ENCODE data around the gene EFNA5. TPM values are rescaled to one million over a fixed set of nuclear protein-coding genes. Genes with fewer than 3 reads are reported as not detected.
A peak's percentile ranks its signal among the peaks of the same experiment; 100 is the strongest.

EFNA5 gene
- total and polyA plus RNA-seq, 2 of the 13 experiments (the other 11 are each of a cell fraction or from before 2014, with no cell fraction given) = not detected

DNA sequence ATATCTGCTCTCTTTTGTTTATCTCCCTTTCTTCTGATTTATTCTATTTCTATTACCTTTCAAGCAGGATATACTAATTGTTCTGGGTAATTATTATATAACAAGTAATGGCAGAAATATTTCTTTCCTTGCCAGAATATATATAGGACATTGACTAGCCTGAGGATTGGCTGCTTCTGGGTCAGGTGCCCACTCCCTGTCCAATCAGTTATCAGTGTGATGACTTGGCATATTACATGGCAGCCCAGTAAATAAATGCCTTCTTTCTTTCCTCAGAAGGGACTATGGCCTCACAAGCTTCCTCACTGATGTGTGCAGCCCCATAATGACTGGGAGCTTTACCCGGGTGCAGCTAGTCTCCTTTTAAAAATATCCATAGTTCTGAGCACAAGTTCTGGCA lies 301.1 kb downstream of the EFNA5 start:
- Histone ChIP-seq H3K4me1 (ENCODE audit: insufficient read depth, low read length) (no peaks in the 10 kb centered on the region), H3K4me3 (replicated peaks in 1 of 3; ENCODE audit: insufficient read depth in 1 of 3, low read depth in 2 of 3, low read length in 3 of 3) (no peak overlapping the region), H3K36me3 (replicated peaks in 1 of 2; ENCODE audit: control insufficient read depth in 1 of 2, insufficient read depth in 2 of 2, low read length in 2 of 2) (no peaks in the 10 kb centered on the region), H3K9me3 (ENCODE audit: low read length) (no peaks in the 10 kb centered on the region), H3K27ac (ENCODE audit: extremely low read length, insufficient read depth, low read length) (no peak overlapping the region), H3K27me3 (ENCODE audit: control insufficient read depth in 1 of 2, insufficient read depth in 2 of 2, low read length in 2 of 2) (no peaks in the 10 kb centered on the region), H4K20me1 (ENCODE audit: insufficient read depth, low read length) (no peaks in the 10 kb centered on the region), H3K79me2 (ENCODE audit: insufficient read depth, low read length) (no peaks in the 10 kb centered on the region), H2AFZ (ENCODE audit: low read length) (no peak overlapping the region), H3K4me2 (ENCODE audit: low read depth, low read length) (no peak overlapping the region), H3K9ac (ENCODE audit: insufficient read depth, low read depth, low read length) (no peak overlapping the region)
- DNase-seq (ENCODE audit: low spot score) (no peak), ATAC-seq (no peak), FAIRE-seq (no peak)
- intact Hi-C loops (cut with micrococcal nuclease; ENCODE audit: unreplicated experiment) = no loop called here
- TF ChIP-seq MAFK (conservative IDR thresholded peaks at IDR 0.05 in 1 of 2, IDR thresholded peaks at IDR 0.05 in 1 of 2; ENCODE audit: low read length in 2 of 2) = peak; percentile 36 to 45; a peak in 2 of 4 replicates
- TF ChIP-seq, protein P1, sequence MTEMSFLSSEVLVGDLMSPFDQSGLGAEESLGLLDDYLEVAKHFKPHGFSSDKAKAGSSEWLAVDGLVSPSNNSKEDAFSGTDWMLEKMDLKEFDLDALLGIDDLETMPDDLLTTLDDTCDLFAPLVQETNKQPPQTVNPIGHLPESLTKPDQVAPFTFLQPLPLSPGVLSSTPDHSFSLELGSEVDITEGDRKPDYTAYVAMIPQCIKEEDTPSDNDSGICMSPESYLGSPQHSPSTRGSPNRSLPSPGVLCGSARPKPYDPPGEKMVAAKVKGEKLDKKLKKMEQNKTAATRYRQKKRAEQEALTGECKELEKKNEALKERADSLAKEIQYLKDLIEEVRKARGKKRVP (CRISPR knock-in tag; IDR thresholded peaks at IDR 0.05) = no peak
- TF ChIP-seq MAFF (IDR thresholded peaks at IDR 0.05; ENCODE audit: low read depth, low read length) = 0 out of 2 replicates have a peak, but pooled peaks have one; percentile 6
- ChIA-PET POLR2A (no interaction called here), CTCF (ENCODE audit: low intra/inter-chr PET ratio, low total read pairs) (no interaction called here)
- BruUV-seq (replicated peaks) = no TSS peak
- 0% methylated on average over 1 of the region's 1 CpG for WGBS (ENCODE audit: low lambda C conversion rate)
- in situ Hi-C loops (cut with HindIII; ENCODE audit: extremely low pct_ligation_motif_present, low pct_unique_long_range_greater_than_20kb) = no loop called here

DNA sequence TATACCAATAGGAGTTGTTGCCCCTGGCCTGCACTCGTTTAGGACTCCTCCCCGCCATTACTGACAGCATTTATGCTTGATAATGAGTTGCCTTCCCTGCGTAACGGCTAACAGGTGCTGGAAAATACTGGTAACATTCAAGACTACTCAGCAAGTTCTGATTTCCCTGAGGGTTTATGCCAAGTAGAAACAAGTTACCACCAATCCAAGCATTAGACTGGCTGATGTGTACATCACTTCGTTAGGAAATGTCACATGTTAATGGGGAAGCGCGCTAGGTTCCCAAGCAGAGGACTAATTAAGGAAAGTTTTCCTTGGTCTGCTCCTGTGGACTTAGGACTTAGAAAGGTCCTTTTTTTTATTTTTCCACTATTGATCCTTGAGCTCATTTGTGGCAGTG lies 302.1 kb downstream of the EFNA5 start:
- BruUV-seq (replicated peaks) = no TSS peak
- H3K9ac ChIP-seq (ENCODE audit: insufficient read depth, low read depth, low read length) = no peak overlapping the region
- DNase-seq (ENCODE audit: low spot score) (no peak), FAIRE-seq (no peak), ATAC-seq (no peak)
- H2AFZ ChIP-seq (ENCODE audit: low read length) = no peak overlapping the region
- no peak overlapping the region for H3K4me3 ChIP-seq (replicated peaks in 1 of 3; ENCODE audit: insufficient read depth in 1 of 3, low read depth in 2 of 3, low read length in 3 of 3)
- TF ChIP-seq ETV5 (CRISPR knock-in tag; IDR thresholded peaks at IDR 0.05; ENCODE audit: borderline replicate concordance) = no peak
- H3K9me3 ChIP-seq (ENCODE audit: low read length) = no peaks in the 10 kb centered on the region
- H3K27ac ChIP-seq (ENCODE audit: extremely low read length, insufficient read depth, low read length) = no peak overlapping the region
- no peaks in the 10 kb centered on the region for H3K27me3 ChIP-seq (ENCODE audit: control insufficient read depth in 1 of 2, insufficient read depth in 2 of 2, low read length in 2 of 2)
- no peaks in the 10 kb centered on the region for H4K20me1 ChIP-seq (ENCODE audit: insufficient read depth, low read length)
- H3K79me2 ChIP-seq (ENCODE audit: insufficient read depth, low read length) = no peaks in the 10 kb centered on the region
- CTCF ChIA-PET (ENCODE audit: low intra/inter-chr PET ratio, low total read pairs) = no interaction called here
- POLR2A ChIA-PET = no interaction called here
- no peaks in the 10 kb centered on the region for H3K36me3 ChIP-seq (replicated peaks in 1 of 2; ENCODE audit: control insufficient read depth in 1 of 2, insufficient read depth in 2 of 2, low read length in 2 of 2)
- in situ Hi-C loops (cut with HindIII; ENCODE audit: extremely low pct_ligation_motif_present, low pct_unique_long_range_greater_than_20kb) (no loop called here), intact Hi-C loops (cut with micrococcal nuclease; ENCODE audit: unreplicated experiment) (no loop called here)
- H3K4me2 ChIP-seq (ENCODE audit: low read depth, low read length) = no peak overlapping the region
- no peaks in the 10 kb centered on the region for H3K4me1 ChIP-seq (ENCODE audit: insufficient read depth, low read length)
- WGBS (ENCODE audit: low lambda C conversion rate) = 33% methylated on average over 7 of the region's 7 CpGs

All from HepG2 (cell line).